Body of pancreas (tissue), 4 donors: Measurements from ENCODE around the gene ODF2L.
"Not testable (repeated sequence)": the region's sequence is repeated elsewhere in the genome, so short reads cannot be mapped to it uniquely, and the experiment has no call there.

Source experiments
- CTCF ChIP-seq, 7 experiments: fragments of 450-650 bp in 4 of 7; fragments of 200-600 bp in 3 of 7; sonication (generic) in 3 of 7; IDR thresholded peaks; one replicate each; pipeline ENCODE4 v1.5.1; 2016 to 2019; ENCODE audit warnings: antibody characterized with exemption in 7 of 7
- POLR2A ChIP-seq, 3 donors: fragments of 450-650 bp; IDR thresholded peaks; one replicate each; pipeline ENCODE4 v1.6.1; 2016; ENCODE audit warnings: antibody characterized with exemption in 3 of 3, mild to moderate bottlenecking in 2 of 3

GRCh38 chr1:86350230-86350629, 45.9 kb downstream of the ODF2L start:
- not testable (repeated sequence) for TF ChIP-seq CTCF, POLR2A (IDR thresholded peaks at IDR 0.05)
